Measurements from ENCODE around the gene PTPRF.
A peak's percentile ranks its signal among the peaks of the same experiment; 100 is the strongest.
"Not testable (repeated sequence)": the region's sequence is repeated elsewhere in the genome, so short reads cannot be mapped to it uniquely, and the experiment has no call there.

Gene PTPRF

GRCh38 chr1:43638381-43638780 lies 107.7 kb downstream of the PTPRF start:
- DNase-seq: not testable (repeated sequence)

- DNase-seq: no peak
Measured at GRCh38 chr1:43639976-43640794, 109.5 kb downstream of the PTPRF start.

- no peak for DNase-seq
Measured at GRCh38 chr1:43644558-43644957, 113.9 kb downstream of the PTPRF start.

- no peak for DNase-seq
Measured at GRCh38 chr1:43645461-43645860, 114.8 kb downstream of the PTPRF start.

- not testable (repeated sequence) for DNase-seq
Measured at GRCh38 chr1:43647331-43647730, 116.6 kb downstream of the PTPRF start.

- DNase-seq: peak; percentile 27
Measured at GRCh38 chr1:43648221-43648847, 117.7 kb downstream of the PTPRF start.

GRCh38 chr1:43648876-43649477 lies 118.3 kb downstream of the PTPRF start:
- DNase-seq: peak; percentile 25

GRCh38 chr1:43650310-43651085 lies 119.8 kb downstream of the PTPRF start:
- peak; percentile 98 for DNase-seq

GRCh38 chr1:43651188-43651587 lies 120.5 kb downstream of the PTPRF start:
- no peak for DNase-seq

GRCh38 chr1:43651902-43652301 lies 121.2 kb downstream of the PTPRF start:
- no peak for DNase-seq

GRCh38 chr1:43653339-43653738 lies 122.7 kb downstream of the PTPRF start:
- DNase-seq: peak; percentile 54

- DNase-seq: no peak
Measured at GRCh38 chr1:43653893-43654292, 123.2 kb downstream of the PTPRF start.

- no peak for DNase-seq
Measured at GRCh38 chr1:43655953-43656352, 125.3 kb downstream of the PTPRF start.

GRCh38 chr1:43659212-43660166 lies 128.8 kb downstream of the PTPRF start:
- DNase-seq: no peak

- no peak for DNase-seq
Measured at GRCh38 chr1:43660355-43660754, 129.7 kb downstream of the PTPRF start.

GRCh38 chr1:43664369-43664768 lies 133.7 kb downstream of the PTPRF start:
- DNase-seq: no peak

- no peak for DNase-seq
Measured at GRCh38 chr1:43666608-43667007, 135.9 kb downstream of the PTPRF start.

GRCh38 chr1:43668956-43669355 lies 138.3 kb downstream of the PTPRF start:
- DNase-seq: peak; percentile 82

GRCh38 chr1:43669878-43670277 lies 139.2 kb downstream of the PTPRF start:
- no peak for DNase-seq

GRCh38 chr1:43671193-43671592 lies 140.5 kb downstream of the PTPRF start:
- no peak for DNase-seq

- peak; percentile 71 for DNase-seq
Measured at GRCh38 chr1:43671626-43672330, 141.1 kb downstream of the PTPRF start.

Data from EL (cell line).